ENCODE measurements around the gene ADH4.

- TF ChIP-seq, protein P1, sequence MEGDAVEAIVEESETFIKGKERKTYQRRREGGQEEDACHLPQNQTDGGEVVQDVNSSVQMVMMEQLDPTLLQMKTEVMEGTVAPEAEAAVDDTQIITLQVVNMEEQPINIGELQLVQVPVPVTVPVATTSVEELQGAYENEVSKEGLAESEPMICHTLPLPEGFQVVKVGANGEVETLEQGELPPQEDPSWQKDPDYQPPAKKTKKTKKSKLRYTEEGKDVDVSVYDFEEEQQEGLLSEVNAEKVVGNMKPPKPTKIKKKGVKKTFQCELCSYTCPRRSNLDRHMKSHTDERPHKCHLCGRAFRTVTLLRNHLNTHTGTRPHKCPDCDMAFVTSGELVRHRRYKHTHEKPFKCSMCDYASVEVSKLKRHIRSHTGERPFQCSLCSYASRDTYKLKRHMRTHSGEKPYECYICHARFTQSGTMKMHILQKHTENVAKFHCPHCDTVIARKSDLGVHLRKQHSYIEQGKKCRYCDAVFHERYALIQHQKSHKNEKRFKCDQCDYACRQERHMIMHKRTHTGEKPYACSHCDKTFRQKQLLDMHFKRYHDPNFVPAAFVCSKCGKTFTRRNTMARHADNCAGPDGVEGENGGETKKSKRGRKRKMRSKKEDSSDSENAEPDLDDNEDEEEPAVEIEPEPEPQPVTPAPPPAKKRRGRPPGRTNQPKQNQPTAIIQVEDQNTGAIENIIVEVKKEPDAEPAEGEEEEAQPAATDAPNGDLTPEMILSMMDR (IDR thresholded peaks at IDR 0.05 in 2 of 3, conservative IDR thresholded peaks at IDR 0.05 in 1 of 3; ENCODE audit: insufficient read depth in 2 of 3, low read depth in 1 of 3, low read length in 3 of 3): no peak
- TF ChIP-seq BACH1 (tag; IDR thresholded peaks at IDR 0.05) (no peak), TARDBP (IDR thresholded peaks at IDR 0.05) (no peak), DPF2 (IDR thresholded peaks at IDR 0.05) (no peak), RBM17 (IDR thresholded peaks at IDR 0.05; ENCODE audit: borderline replicate concordance, low read depth, low read length) (no peak), RFX5 (IDR thresholded peaks at IDR 0.05; ENCODE audit: low read depth, low read length) (no peak), RCOR1 (IDR thresholded peaks at IDR 0.05; ENCODE audit: borderline replicate concordance in 1 of 2, low read depth in 2 of 2, low read length in 2 of 2) (no peak)
Observed at GRCh38 chr4:99179178-99179577, 35.1 kb upstream of the ADH4 start.

Data from K562 (cell line).